ENCODE data around the gene ACSS2.

ACSS2 gene

DNA sequence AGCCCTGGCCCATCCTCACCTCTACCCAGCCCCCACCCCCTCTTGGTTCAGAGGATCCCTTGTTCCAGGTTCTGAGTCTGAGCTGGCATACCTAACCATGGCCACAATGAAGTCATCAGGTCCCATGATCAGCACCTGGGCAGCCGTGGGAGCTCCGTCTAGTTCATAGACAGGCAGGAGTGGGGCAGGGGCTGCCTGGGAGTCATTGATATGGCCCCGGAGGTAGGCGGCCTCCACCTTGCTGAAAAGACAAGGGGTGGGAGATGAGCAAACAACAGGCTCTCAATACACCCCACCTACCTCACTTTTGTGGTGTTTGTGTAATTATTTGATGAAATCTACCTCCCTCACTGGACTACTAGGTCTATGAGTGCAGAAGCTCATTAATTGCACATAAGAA, 24.1 kb upstream of the ACSS2 start:
- Histone ChIP-seq H3K4me1 (ENCODE audit: control insufficient read depth, insufficient read depth, low read length, poor library complexity, severe bottlenecking) (no peaks in the 10 kb centered on the region), H3K4me3 (ENCODE audit: insufficient read depth, low read depth, low read length, poor library complexity, severe bottlenecking) (no peak overlapping the region), H3K27me3 (replicated peaks; ENCODE audit: control insufficient read depth, insufficient read depth, low read length, poor library complexity, severe bottlenecking) (no peaks in the 10 kb centered on the region), H3K9me3 (ENCODE audit: control insufficient read depth, low read length) (no peaks in the 10 kb centered on the region), H3K36me3 (ENCODE audit: control insufficient read depth, insufficient read depth, low read length) (peaks cover 24% of the 10 kb centered on the region), H3K27ac (ENCODE audit: insufficient read depth, low read length, poor library complexity, severe bottlenecking) (no peak overlapping the region)
- DNase-seq = no peak

DNA sequence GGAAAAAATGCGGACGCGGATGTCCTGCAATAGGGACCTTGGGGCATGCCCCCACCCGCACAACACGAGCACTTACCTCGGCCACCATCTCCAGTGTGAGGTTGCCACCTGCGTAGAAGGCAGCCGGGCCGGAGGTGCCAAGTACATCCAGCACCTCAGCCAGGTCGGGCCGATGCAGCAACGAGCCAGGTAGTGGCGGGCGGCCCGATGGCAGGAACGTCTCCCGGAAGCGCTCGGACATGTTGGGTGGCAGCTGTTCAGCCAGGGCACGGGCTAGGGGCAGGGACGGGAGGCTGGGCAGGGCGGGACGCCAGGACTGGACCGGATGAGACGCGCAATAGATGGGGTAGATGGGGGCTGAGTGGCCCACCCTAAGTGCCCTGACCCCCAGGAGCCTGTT, 17.0 kb upstream of the ACSS2 start:
- Histone ChIP-seq H3K9me3 (ENCODE audit: control insufficient read depth, low read length) (no peaks in the 10 kb centered on the region), H3K27ac (ENCODE audit: insufficient read depth, low read length, poor library complexity, severe bottlenecking) (no peak overlapping the region), H3K4me1 (ENCODE audit: control insufficient read depth, insufficient read depth, low read length, poor library complexity, severe bottlenecking) (no peaks in the 10 kb centered on the region), H3K4me3 (ENCODE audit: insufficient read depth, low read depth, low read length, poor library complexity, severe bottlenecking) (no peak overlapping the region), H3K27me3 (replicated peaks; ENCODE audit: control insufficient read depth, insufficient read depth, low read length, poor library complexity, severe bottlenecking) (no peaks in the 10 kb centered on the region), H3K36me3 (ENCODE audit: control insufficient read depth, insufficient read depth, low read length) (peaks cover 12% of the 10 kb centered on the region)
- no peak for DNase-seq

DNA sequence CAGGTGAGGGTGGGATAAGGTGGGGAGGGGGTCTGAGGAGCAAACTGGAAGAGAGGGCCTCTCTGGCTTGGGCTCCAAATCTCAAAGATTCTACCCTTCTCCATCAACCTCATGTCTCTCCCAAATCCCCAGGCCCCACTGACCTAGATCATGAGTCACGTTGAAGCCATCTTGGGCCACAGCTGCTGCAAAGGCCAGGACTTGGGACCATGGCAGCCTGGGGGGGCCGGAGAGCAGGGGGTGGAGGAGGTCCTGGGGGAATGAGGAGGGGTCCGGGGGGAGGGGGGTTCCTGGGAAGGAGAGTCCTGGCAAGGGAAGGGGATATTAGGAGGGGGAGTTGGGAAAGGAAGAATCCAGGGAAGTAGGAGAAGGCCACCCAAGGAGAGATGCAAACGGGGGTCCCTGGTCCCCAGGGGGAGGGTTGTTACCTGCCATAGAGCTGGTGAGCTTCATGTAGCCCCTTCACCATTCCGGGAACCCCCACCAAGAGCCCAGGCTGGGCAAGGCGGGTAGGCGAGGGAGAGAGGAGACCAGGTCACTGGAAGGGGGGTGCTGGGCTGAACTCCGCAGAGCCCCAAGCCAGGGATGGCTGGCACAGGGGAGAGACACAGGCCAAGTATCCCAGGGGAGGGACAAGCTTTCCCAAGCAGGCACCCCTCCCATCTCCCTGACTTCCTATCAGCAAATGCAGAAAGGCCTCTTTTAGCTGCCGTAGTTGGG, 16.4 kb upstream of the ACSS2 start:
- no peak for DNase-seq
- Histone ChIP-seq H3K4me1 (ENCODE audit: control insufficient read depth, insufficient read depth, low read length, poor library complexity, severe bottlenecking) (no peaks in the 10 kb centered on the region), H3K27ac (ENCODE audit: insufficient read depth, low read length, poor library complexity, severe bottlenecking) (no peak overlapping the region), H3K9me3 (ENCODE audit: control insufficient read depth, low read length) (no peaks in the 10 kb centered on the region), H3K36me3 (ENCODE audit: control insufficient read depth, insufficient read depth, low read length) (peaks cover 9% of the 10 kb centered on the region), H3K27me3 (replicated peaks; ENCODE audit: control insufficient read depth, insufficient read depth, low read length, poor library complexity, severe bottlenecking) (no peaks in the 10 kb centered on the region), H3K4me3 (ENCODE audit: insufficient read depth, low read depth, low read length, poor library complexity, severe bottlenecking) (no peak overlapping the region)

DNA sequence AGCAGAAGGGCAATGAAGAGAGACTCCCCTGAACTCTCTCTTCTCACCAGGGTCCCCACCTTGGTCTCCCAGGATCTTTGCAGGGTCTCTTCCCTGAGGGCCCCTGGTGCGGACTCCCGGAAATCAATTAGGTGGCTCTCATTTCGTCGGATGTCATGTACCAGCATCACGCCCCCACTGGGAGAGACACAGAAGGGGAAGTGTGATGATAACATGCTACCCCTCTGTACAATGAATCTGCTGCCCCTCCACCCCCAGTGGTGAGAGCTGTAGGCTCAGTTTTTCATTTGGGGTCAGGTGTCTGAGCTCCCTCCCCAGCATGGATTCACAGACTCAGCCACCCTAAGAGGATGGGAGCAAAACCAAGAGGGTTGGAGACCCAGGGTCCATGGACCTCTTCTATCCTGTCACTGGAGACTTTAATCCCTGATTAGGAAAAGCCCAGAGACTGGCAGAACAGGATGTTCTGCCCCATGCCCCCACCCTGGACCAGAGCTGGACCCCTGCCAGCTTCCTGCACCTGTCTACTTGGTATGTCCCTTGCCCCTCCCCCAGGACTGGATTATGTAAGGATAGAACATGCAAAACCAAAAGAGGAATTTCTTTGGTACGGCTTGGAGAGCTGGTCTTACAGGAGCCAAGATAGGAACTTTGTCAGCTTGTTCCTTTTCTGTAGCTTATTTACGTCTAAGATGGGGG, 14.9 kb upstream of the ACSS2 start:
- Histone ChIP-seq H3K9me3 (ENCODE audit: control insufficient read depth, low read length) (no peaks in the 10 kb centered on the region), H3K4me1 (ENCODE audit: control insufficient read depth, insufficient read depth, low read length, poor library complexity, severe bottlenecking) (no peaks in the 10 kb centered on the region), H3K4me3 (ENCODE audit: insufficient read depth, low read depth, low read length, poor library complexity, severe bottlenecking) (no peak overlapping the region), H3K36me3 (ENCODE audit: control insufficient read depth, insufficient read depth, low read length) (peaks cover 9% of the 10 kb centered on the region), H3K27ac (ENCODE audit: insufficient read depth, low read length, poor library complexity, severe bottlenecking) (no peak overlapping the region), H3K27me3 (replicated peaks; ENCODE audit: control insufficient read depth, insufficient read depth, low read length, poor library complexity, severe bottlenecking) (no peaks in the 10 kb centered on the region)
- no peak for DNase-seq

DNA sequence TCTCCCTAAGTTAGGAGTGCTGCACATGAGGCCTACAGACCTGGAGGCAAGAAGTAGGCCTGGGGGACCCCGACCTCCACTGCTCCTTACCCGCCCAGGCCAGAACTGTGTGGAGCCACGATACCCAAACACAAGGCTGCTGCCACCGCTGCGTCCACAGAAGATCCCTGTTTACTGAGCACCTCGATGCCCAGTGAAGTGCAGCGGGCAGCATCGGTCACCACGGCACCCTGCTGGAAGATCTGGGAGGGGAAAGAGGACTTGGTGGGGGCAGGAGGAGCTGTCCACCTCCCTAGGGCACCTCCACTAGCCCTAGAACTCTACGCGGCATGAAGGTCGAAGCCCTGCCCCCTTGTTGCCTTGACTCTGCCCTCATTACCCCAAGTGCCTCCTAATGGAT, 13.7 kb upstream of the ACSS2 start:
- no peak overlapping the region for H3K4me3 ChIP-seq (ENCODE audit: insufficient read depth, low read depth, low read length, poor library complexity, severe bottlenecking)
- no peak overlapping the region for H3K27ac ChIP-seq (ENCODE audit: insufficient read depth, low read length, poor library complexity, severe bottlenecking)
- peaks cover 9% of the 10 kb centered on the region for H3K36me3 ChIP-seq (ENCODE audit: control insufficient read depth, insufficient read depth, low read length)
- no peaks in the 10 kb centered on the region for H3K9me3 ChIP-seq (ENCODE audit: control insufficient read depth, low read length)
- H3K4me1 ChIP-seq (ENCODE audit: control insufficient read depth, insufficient read depth, low read length, poor library complexity, severe bottlenecking) = no peaks in the 10 kb centered on the region
- DNase-seq = no peak
- no peaks in the 10 kb centered on the region for H3K27me3 ChIP-seq (replicated peaks; ENCODE audit: control insufficient read depth, insufficient read depth, low read length, poor library complexity, severe bottlenecking)

DNA sequence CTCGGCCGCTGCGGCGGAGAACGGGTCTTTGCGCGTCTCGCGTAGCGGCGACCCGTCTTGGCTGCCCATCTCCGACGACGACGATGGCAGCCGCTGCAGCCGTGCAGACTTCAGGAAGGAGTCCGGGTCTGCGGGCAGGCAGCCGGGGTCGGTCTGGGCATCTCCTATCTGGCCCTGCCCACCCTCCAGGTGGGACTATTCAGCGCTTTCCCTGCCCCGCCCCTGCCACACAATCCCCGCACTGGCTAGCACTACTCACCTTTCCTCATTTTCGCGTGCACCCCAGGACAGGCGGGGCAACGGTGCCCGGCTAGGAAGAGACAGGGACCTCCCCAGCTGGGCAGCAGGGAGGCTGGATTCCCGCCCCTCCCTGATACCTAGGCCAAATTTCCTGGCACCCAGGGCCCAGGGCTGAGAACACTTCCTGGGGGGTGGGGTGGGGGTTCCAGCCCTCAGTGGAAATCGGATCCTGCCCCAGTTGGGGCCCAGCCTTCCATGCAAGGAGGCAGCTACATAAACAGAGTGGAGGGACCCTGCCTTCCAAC, 12.9 kb upstream of the ACSS2 start:
- H3K4me3 ChIP-seq (ENCODE audit: insufficient read depth, low read depth, low read length, poor library complexity, severe bottlenecking) = no peak overlapping the region
- H3K9me3 ChIP-seq (ENCODE audit: control insufficient read depth, low read length) = no peaks in the 10 kb centered on the region
- H3K27ac ChIP-seq (ENCODE audit: insufficient read depth, low read length, poor library complexity, severe bottlenecking) = no peak overlapping the region
- DNase-seq = no peak
- peaks cover 6% of the 10 kb centered on the region for H3K36me3 ChIP-seq (ENCODE audit: control insufficient read depth, insufficient read depth, low read length)
- no peaks in the 10 kb centered on the region for H3K4me1 ChIP-seq (ENCODE audit: control insufficient read depth, insufficient read depth, low read length, poor library complexity, severe bottlenecking)
- H3K27me3 ChIP-seq (replicated peaks; ENCODE audit: control insufficient read depth, insufficient read depth, low read length, poor library complexity, severe bottlenecking) = no peaks in the 10 kb centered on the region

DNA sequence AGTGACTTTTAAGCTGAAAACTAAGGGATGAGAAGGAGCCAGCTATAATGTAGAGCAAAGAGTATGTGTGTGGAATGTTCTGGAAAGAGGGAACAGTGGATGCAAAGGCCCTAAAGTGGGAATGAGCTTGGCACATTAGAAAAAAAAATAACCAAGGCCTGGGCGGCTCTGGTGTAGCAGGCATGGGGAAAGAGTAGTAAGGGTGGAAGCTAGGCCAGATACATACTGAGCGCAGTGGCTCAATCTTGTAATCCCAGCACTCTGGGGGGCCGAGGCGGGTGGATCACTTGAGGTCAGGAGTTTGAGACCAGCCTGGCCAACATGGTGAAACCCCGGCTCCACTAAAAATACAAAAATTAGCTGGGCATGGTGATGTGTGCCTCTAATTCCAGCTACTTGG, 12.2 kb upstream of the ACSS2 start:
- no peak for DNase-seq
- Histone ChIP-seq H3K27ac (ENCODE audit: insufficient read depth, low read length, poor library complexity, severe bottlenecking) (no peak overlapping the region), H3K36me3 (ENCODE audit: control insufficient read depth, insufficient read depth, low read length) (peaks cover 6% of the 10 kb centered on the region), H3K4me1 (ENCODE audit: control insufficient read depth, insufficient read depth, low read length, poor library complexity, severe bottlenecking) (no peaks in the 10 kb centered on the region), H3K27me3 (replicated peaks; ENCODE audit: control insufficient read depth, insufficient read depth, low read length, poor library complexity, severe bottlenecking) (no peaks in the 10 kb centered on the region), H3K4me3 (ENCODE audit: insufficient read depth, low read depth, low read length, poor library complexity, severe bottlenecking) (no peak overlapping the region), H3K9me3 (ENCODE audit: control insufficient read depth, low read length) (no peaks in the 10 kb centered on the region)

DNA sequence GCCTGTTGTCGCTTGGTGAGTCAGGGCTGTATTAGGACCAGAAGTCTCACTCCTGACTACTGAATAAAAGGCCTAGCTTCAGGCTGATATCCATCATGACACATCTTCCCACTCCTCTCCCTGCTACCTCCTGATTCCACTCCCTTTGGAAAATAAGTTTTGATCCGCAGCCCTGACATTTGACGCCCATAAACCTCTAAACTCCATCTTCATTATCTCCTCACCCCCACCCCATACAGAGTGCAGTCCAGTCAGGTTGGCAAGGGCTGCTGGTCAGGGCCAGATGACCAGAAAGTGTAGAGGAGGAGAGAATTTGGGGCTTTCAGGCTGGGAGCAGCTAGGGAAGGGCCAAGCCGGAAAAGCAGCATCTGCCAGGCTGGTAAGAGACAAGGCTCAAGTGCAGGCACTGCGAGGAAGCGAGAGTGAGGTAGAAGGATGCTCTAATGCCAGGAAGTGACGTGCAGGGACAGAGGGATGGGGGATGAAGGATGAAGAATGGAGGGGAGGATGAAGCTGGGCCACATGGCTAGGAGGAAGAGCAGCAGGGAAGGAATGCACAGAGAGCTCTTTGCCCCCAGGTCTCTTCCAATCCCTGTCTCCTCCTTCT, 5.0 kb upstream of the ACSS2 start:
- Histone ChIP-seq H3K9me3 (ENCODE audit: control insufficient read depth, low read length) (no peaks in the 10 kb centered on the region), H3K36me3 (ENCODE audit: control insufficient read depth, insufficient read depth, low read length) (no peaks in the 10 kb centered on the region), H3K27me3 (replicated peaks; ENCODE audit: control insufficient read depth, insufficient read depth, low read length, poor library complexity, severe bottlenecking) (no peaks in the 10 kb centered on the region), H3K27ac (ENCODE audit: insufficient read depth, low read length, poor library complexity, severe bottlenecking) (no peak overlapping the region), H3K4me3 (ENCODE audit: insufficient read depth, low read depth, low read length, poor library complexity, severe bottlenecking) (no peak overlapping the region), H3K4me1 (ENCODE audit: control insufficient read depth, insufficient read depth, low read length, poor library complexity, severe bottlenecking) (peaks cover 21% of the 10 kb centered on the region)
- DNase-seq = no peak

DNA sequence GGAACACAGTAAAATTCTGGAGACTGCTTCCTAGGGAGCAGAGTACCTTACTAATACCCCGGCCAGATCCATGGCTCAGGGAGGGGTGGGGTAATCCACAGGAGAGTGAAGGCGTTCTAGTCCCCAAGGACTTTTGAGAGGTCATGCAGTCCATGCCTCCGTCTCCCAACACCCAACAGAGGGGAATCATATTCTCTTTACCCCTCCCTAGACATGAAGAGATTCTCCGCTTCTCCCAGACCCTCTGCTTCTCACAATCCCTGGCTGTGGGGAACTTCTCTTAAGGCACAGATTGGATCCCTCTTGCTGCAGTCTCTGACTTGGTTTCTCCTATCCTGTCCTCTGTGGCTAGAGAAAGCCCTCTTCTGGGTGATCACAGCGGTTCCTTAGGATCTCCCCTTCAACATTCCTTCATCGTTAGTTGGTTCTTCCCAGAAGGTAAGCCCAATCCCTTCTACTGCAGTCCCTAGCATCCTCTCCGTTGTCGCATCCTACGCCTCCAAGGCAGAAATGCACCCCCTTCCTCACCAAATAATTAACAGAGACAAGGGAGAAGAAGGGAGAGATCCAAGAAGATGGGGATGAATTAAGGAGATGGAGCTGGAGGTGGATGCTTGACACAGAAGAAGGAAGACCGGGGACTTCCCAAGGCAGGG, 4.3 kb upstream of the ACSS2 start:
- peak overlapping the region; percentile 58 for H3K4me3 ChIP-seq (ENCODE audit: insufficient read depth, low read depth, low read length, poor library complexity, severe bottlenecking)
- peak overlapping the region; percentile 31 for H3K27ac ChIP-seq (ENCODE audit: insufficient read depth, low read length, poor library complexity, severe bottlenecking)
- H3K27me3 ChIP-seq (replicated peaks; ENCODE audit: control insufficient read depth, insufficient read depth, low read length, poor library complexity, severe bottlenecking) = no peaks in the 10 kb centered on the region
- H3K36me3 ChIP-seq (ENCODE audit: control insufficient read depth, insufficient read depth, low read length) = no peaks in the 10 kb centered on the region
- H3K4me1 ChIP-seq (ENCODE audit: control insufficient read depth, insufficient read depth, low read length, poor library complexity, severe bottlenecking) = peaks cover 21% of the 10 kb centered on the region
- DNase-seq = no peak
- H3K9me3 ChIP-seq (ENCODE audit: control insufficient read depth, low read length) = no peaks in the 10 kb centered on the region

Data from effector memory CD4-positive, alpha-beta T cell (primary cell).